HG02938 (cell line): ENCODE measurements around the gene CRHR1.
"Not testable (repeated sequence)": the region's sequence is repeated elsewhere in the genome, so short reads cannot be mapped to it uniquely, and the experiment has no call there.

Experiments used
- ATAC-seq: cut with Tn5 transposase; IDR thresholded peaks from one replicate; pipeline ENCODE4 v1.9.1; 2021; ENCODE audit warnings: mild to moderate bottlenecking, moderate library complexity; ENCODE audit not compliant: unreplicated experiment

Gene CRHR1

GRCh38 chr17:45857977-45858708 is 74.0 kb downstream of the CRHR1 start:
- no peak for ATAC-seq

GRCh38 chr17:45861165-45861564 is 77.0 kb downstream of the CRHR1 start:
- ATAC-seq = no peak

- not testable (repeated sequence) for ATAC-seq
These were observed 78.0 kb downstream of the CRHR1 start for GRCh38 chr17:45862127-45862526.

- ATAC-seq = no peak
These were observed 79.9 kb downstream of the CRHR1 start for GRCh38 chr17:45863857-45864654.

DNA sequence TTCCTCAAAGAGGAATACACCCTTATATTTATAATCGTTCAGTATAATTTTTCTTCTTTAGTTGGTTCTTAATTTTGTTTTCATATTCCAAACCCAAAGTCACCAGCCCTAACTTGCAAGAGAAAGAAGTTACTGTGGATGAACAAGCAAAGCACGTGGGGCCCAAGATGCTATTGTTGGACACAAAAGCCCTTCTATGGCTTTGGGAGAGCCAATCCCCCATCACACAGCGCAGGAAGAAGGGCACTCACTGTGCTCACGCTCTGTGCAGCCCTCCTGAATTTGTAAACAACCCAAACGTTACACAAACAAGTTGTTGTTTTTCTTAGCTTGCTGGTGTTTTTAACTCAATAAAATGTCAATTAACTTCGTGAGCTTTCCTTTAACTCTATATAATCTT is 83.1 kb downstream of the CRHR1 start:
- ATAC-seq = no peak

- ATAC-seq = no peak
These were observed 83.6 kb downstream of the CRHR1 start for GRCh38 chr17:45867702-45868101.

GRCh38 chr17:45868276-45868675 is 84.2 kb downstream of the CRHR1 start:
- ATAC-seq = no peak

DNA sequence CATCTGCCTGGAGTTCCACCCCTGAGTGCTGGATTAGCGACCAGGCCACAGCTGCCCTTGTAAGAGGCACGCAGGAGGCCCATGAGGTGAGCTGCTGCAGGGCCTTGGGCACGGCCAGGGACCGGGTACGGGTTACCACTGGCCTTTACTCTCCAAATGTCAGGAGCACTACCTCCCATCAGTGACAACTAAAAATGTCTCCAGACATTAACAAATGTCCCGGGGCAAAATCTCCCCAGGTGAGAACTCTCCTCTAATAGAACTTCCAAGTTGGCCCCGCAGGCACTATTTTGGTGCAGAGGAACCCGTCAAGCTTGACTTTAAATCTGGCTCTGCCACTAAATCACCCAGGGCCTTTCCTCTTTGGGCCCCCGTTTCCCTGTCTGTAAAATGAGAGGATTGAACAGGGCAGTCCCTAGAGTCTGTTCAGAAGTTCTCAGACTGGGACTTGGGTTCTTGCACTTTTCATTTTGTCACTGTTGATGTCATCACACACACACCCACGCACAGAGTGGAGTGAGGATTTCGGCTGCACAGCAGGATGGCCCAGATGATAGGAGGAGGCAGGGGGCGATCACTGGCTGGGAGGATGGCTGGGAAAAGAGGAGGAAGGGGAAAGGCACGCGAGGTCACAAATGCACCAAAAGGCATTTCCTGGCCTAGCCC is 85.7 kb downstream of the CRHR1 start:
- no peak for ATAC-seq

DNA sequence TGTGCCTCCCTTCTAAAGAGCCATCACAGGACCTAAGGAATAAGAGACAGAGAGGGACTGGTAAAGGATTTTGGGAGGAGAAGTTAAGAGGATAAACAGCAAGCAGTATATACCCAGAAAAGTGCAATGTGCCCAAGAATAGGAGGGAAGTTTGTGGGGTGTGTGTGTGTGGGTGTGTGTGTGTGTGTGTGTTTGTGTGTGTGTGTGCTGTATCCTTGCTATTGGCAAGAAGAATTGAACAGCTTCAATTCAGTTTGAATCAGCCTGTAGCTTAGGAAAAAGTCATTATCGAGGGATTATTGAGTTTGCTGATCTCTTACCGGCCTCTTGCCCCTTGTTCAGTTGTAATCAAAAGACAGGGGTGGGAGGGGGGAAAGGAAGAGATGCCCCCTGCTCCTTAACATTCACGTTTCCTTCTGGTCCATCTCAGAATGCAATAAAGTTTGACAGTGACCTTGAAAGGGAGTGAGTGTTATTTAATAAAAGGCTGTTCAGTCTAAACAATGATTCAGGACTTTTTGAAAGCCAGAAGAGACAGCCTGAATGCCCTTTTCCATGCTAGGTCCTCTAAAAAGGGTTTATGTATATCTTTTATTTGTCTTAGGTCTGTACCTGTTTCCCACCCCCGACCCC is 86.3 kb downstream of the CRHR1 start:
- ATAC-seq = no peak

- ATAC-seq = no peak
These were observed 87.6 kb downstream of the CRHR1 start for GRCh38 chr17:45871718-45872117.

GRCh38 chr17:45873728-45874127 is 89.6 kb downstream of the CRHR1 start:
- ATAC-seq = no peak

DNA sequence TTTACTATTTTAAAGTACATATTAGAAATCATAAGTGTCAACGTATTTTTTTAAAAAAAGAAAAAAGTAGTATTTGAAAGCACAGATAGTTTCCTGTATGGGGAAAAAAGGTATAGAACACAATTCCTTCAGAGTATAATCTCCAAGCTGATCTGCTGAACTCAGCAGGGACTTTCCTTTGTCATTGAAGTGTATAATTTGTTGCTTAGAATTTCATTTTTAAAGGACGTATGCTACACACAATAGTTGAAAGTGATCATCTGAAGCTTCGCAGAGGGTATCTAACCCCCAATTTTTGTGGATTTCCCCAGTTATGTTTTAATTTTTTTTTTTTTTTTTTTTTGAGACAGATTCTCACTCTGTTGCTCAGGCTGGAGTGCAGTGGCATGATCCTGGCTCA is 90.0 kb downstream of the CRHR1 start:
- no peak for ATAC-seq

DNA sequence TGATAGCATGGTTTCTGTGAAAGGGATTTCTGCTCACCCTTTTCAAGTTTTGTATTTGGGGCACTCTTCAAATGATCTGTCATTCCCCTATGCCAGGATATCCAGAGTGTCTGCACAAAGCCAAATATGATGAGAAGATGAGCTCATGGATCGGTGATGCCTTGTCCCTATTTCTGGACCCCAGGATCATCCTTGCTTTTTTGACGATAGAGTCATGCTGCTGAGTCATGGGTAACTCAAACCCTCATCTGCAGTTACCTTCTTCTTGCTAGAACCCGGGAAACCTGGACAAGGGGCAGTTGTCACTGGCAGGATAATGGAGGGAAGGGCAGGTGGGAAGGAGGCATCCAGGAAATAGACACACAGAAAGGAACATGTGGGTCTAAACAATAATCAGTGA is 92.4 kb downstream of the CRHR1 start:
- ATAC-seq = no peak

- ATAC-seq = no peak
These were observed 93.3 kb downstream of the CRHR1 start for GRCh38 chr17:45877467-45877866.

- ATAC-seq = no peak
These were observed 98.9 kb downstream of the CRHR1 start for GRCh38 chr17:45883063-45883462.
